Activated CD8-positive, alpha-beta T cell treated with anti-CD3 and anti-CD28 coated beads, Interleukin-2, amount 10 ng/mL, durations not matched to agents 7 days and 5 days (primary cell): ENCODE measurements around the gene ZBTB22. TPM values are rescaled to one million over a fixed set of nuclear protein-coding genes. Genes with fewer than 3 reads are reported as not detected.

Experiments used
- ATAC-seq: fragments of 150-1000 bp; cut with Tn5 transposase; one replicate; pipeline ENCODE4 v1.10.0; 2021; ENCODE audit warnings: moderate library complexity
- CTCF ChIA-PET: fragments of 350-600 bp; sonication (Branson Sonifier 250); formaldehyde crosslinking; loops from one replicate; lab custom pipeline; 2021; ENCODE audit warnings: antibody characterized with exemption; lab: Charles Lee
- POLR2A ChIA-PET: fragments of 350-600 bp; sonication (Branson Sonifier 250); formaldehyde crosslinking; loops from one replicate; lab custom pipeline; 2021; ENCODE audit warnings: antibody characterized with exemption; lab: Charles Lee
- DNase-seq: peaks from one replicate; pipeline ENCODE4 v3.0.0-alpha.2; 2020
- H3K27ac Mint-ChIP-seq: one replicate; pipeline ENCODE4 v1.8.0; 2021; ENCODE audit warnings: mild to moderate bottlenecking, mixed read lengths
- H3K27me3 Mint-ChIP-seq: one replicate; pipeline ENCODE4 v1.8.0; 2021; ENCODE audit warnings: low read depth, mixed read lengths
- H3K36me3 Mint-ChIP-seq: one replicate; pipeline ENCODE4 v1.8.0; 2021; ENCODE audit warnings: low read depth, mixed read lengths
- H3K4me1 Mint-ChIP-seq: one replicate; pipeline ENCODE4 v1.8.0; 2021; ENCODE audit warnings: low read depth, mixed read lengths
- H3K4me3 Mint-ChIP-seq: one replicate; pipeline ENCODE4 v1.8.0; 2021; ENCODE audit warnings: mild to moderate bottlenecking, mixed read lengths
- H3K9me3 Mint-ChIP-seq: one replicate; pipeline ENCODE4 v1.8.0; 2022; ENCODE audit warnings: mixed read lengths; ENCODE audit not compliant: insufficient read depth
- total RNA-seq, 2 experiments: library from RNA; stranded (reverse); gene quantifications; one replicate each; pipeline ENCODE4 v1.2.3, GENCODE V29; 2021

ZBTB22 gene
- total RNA-seq, 2 experiments from 2014 or later = 10.7 to 11.1 TPM

DNA sequence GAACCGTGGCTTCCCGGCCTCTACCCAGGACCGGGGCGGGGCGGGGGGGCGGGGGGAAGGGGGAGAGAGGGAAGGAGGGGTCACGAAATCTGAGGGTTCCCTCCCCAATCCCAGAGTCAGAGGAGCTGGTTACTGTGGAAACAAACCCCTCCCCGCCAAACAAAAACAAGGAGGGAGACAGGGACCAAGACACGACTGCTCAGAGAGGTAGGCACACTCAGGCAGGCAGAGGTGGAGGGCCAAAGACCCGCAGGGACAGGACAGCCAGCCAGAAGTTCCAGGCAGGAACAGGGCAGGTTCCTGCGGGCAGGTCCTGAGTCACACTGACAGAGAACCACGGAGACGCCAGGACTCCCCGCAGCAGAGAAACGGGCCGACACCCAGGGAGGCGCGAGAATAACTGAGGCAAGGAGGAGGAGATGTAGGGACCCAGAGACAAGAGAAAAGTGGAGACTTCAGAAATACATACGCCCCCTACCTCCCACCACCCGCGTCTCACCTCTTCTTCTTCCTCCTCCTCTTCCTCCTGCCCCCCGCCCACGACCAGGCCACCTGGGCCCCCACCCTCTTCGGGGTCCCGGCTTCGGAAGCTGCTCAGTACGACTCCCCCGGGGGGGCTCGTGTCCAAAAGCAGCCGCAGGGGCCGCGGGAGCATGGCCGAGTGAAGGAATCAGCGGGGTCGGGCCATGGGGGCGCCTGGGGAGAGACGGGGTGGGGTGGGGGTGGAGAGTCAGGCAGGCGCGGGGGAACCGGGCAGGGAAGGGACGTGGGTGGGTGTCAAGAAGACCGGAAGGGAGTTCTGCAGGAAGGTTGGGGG is 19.4 kb downstream of the ZBTB22 start:
- H3K9me3 Mint-ChIP-seq = no peaks in the 10 kb centered on the region
- no peaks in the 10 kb centered on the region for H3K27me3 Mint-ChIP-seq
- DNase-seq = peak; percentile 85
- H3K36me3 Mint-ChIP-seq = peaks cover 52% of the 10 kb centered on the region
- ChIA-PET POLR2A (interaction anchor here (0.7 to 4.6 kb wide), 9 partner anchors 9 to 27 kb away, joined by 3 to 54 read pairs (median 17); partner anchors contain the start of genes B3GALT4, PFDN6, RPS18 and TAPBP), CTCF (interaction anchor here (1.5 to 6.6 kb wide), 6 partner anchors 9 to 29 kb away, joined by 4 to 51 read pairs (median 8); partner anchors contain the start of genes B3GALT4, PFDN6, RPS18 and VPS52)
- peak overlapping the region; percentile 98 for H3K4me3 Mint-ChIP-seq
- peak overlapping the region; percentile 99 for H3K27ac Mint-ChIP-seq
- H3K4me1 Mint-ChIP-seq = peaks cover 37% of the 10 kb centered on the region
- ATAC-seq = peak; percentile 53

DNA sequence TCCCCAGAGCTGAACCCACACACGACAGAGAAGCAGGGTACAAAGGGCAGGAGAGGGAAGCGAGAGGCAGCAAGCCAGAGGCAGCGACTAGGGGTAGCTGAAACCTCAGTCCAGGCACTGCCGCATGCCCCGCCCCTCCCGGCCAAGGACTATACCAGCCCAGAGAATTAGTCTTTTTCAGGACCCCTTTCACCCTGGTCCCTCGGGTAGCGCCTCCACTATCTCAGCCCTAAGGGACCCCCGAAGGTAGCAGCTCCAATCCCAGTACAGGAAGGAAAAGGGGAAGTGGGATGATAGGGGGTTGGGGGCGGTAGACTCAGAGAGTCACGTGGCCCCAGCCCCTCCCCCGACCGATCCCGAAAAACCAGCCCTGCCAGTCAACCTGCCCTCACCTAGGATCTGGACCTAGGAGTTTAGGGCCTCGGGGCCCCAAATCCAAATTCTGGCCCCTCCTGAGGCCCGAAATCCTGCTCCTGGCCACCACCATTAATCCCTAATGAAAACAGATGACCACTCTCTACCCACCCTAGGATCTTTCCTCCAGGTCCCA is 20.1 kb downstream of the ZBTB22 start:
- Mint-ChIP-seq H3K9me3 (no peaks in the 10 kb centered on the region), H3K4me3 (peak overlapping the region; percentile 98), H3K27me3 (no peaks in the 10 kb centered on the region), H3K4me1 (peaks cover 37% of the 10 kb centered on the region), H3K27ac (peak overlapping the region; percentile 55), H3K36me3 (peaks cover 55% of the 10 kb centered on the region)
- DNase-seq (no peak), ATAC-seq (no peak)
- POLR2A ChIA-PET = interaction anchor here (0.5 to 4.6 kb wide), 6 partner anchors 8 to 305 kb away, joined by 3 to 54 read pairs (median 6); partner anchors contain the start of genes B3GALT4, PFDN6, RPS18 and TAPBP
- CTCF ChIA-PET = interaction anchor here (1.5 to 6.6 kb wide), 3 partner anchors 8 to 20 kb away, joined by 5 to 51 read pairs (median 25); partner anchors contain the start of genes B3GALT4, PFDN6 and WDR46

- no peak overlapping the region for H3K27ac Mint-ChIP-seq
- ATAC-seq (no peak), DNase-seq (no peak)
- no peaks in the 10 kb centered on the region for H3K27me3 Mint-ChIP-seq
- peaks cover 61% of the 10 kb centered on the region for H3K36me3 Mint-ChIP-seq
- peaks cover 37% of the 10 kb centered on the region for H3K4me1 Mint-ChIP-seq
- ChIA-PET CTCF (interaction anchor here (1.5 to 6.6 kb wide), 3 partner anchors 7 to 19 kb away, joined by 5 to 51 read pairs (median 25); partner anchors contain the start of genes B3GALT4, PFDN6 and WDR46), POLR2A (interaction anchor here (0.5 to 4.6 kb wide), 6 partner anchors 8 to 304 kb away, joined by 3 to 54 read pairs (median 6); partner anchors contain the start of genes B3GALT4, PFDN6, RPS18 and TAPBP)
- H3K9me3 Mint-ChIP-seq = no peaks in the 10 kb centered on the region
- peak overlapping the region; percentile 98 for H3K4me3 Mint-ChIP-seq
These were observed 20.6 kb downstream of the ZBTB22 start for GRCh38 chr6:33296797-33297405.

GRCh38 chr6:33295621-33296369 is 21.7 kb downstream of the ZBTB22 start:
- POLR2A ChIA-PET = interaction anchor here (1.0 to 1.9 kb wide), 3 partner anchors 14 to 19 kb away, joined by 4 to 5 read pairs (median 4); partner anchors contain the start of gene B3GALT4
- H3K27ac Mint-ChIP-seq = peak overlapping the region; percentile 51
- ATAC-seq (no peak), DNase-seq (no peak)
- no peaks in the 10 kb centered on the region for H3K27me3 Mint-ChIP-seq
- CTCF ChIA-PET = no interaction called here
- H3K9me3 Mint-ChIP-seq = no peaks in the 10 kb centered on the region
- peaks cover 35% of the 10 kb centered on the region for H3K4me1 Mint-ChIP-seq
- H3K36me3 Mint-ChIP-seq = peaks cover 60% of the 10 kb centered on the region
- no peak overlapping the region for H3K4me3 Mint-ChIP-seq

DNA sequence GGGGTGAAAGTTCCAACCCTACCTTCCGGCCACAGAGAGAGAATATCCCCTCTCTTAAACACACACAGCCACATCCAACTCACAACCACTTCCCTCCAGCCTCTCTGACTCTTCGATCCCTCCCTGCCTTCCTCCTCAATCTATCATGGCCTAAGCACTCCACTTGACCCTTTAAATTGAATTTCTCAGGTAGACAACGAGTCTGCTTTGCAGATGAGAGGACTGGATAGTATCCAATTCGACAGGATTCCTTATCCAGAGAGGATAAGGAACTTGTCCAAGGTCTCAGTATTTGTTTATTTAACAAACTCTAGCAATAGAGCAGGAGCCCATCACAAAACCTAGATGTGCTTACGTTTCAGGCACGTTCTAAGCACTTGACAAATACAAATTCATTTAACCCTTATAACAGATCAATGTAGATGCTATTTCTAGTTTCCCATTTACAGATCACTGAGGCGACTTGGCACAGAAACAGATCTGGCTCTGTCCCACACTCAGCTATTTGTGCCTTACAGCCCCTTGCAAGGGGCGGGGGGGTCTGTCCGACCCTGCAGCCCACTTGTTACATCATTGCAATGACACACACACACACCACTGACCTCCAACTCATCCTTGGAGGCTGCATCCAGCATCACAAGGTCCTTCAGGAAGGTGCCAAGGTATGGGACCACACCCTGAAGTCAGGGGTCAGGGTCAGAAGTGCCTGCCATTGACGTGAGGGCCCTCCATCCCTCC is 23.3 kb downstream of the ZBTB22 start:
- POLR2A ChIA-PET = interaction anchor here (1.9 kb wide), 1 partner anchor 17 kb away, joined by 5 read pairs; the partner anchor contains the start of gene B3GALT4
- H3K4me1 Mint-ChIP-seq = peaks cover 37% of the 10 kb centered on the region
- no peak overlapping the region for H3K4me3 Mint-ChIP-seq
- CTCF ChIA-PET = no interaction called here
- ATAC-seq (no peak), DNase-seq (no peak)
- H3K27me3 Mint-ChIP-seq = no peaks in the 10 kb centered on the region
- H3K9me3 Mint-ChIP-seq = no peaks in the 10 kb centered on the region
- peak overlapping the region; percentile 3 for H3K27ac Mint-ChIP-seq
- peaks cover 55% of the 10 kb centered on the region for H3K36me3 Mint-ChIP-seq

GRCh38 chr6:33292996-33293682 is 24.4 kb downstream of the ZBTB22 start:
- H3K9me3 Mint-ChIP-seq = no peaks in the 10 kb centered on the region
- no peak overlapping the region for H3K27ac Mint-ChIP-seq
- H3K36me3 Mint-ChIP-seq = peaks cover 55% of the 10 kb centered on the region
- DNase-seq (no peak), ATAC-seq (no peak)
- no peaks in the 10 kb centered on the region for H3K27me3 Mint-ChIP-seq
- peaks cover 41% of the 10 kb centered on the region for H3K4me1 Mint-ChIP-seq
- CTCF ChIA-PET = no interaction called here
- H3K4me3 Mint-ChIP-seq = no peak overlapping the region
- POLR2A ChIA-PET = interaction anchor here (0.9 kb wide), 1 partner anchor 321 kb away, joined by 4 read pairs; no protein-coding TSS in a partner anchor

- H3K36me3 Mint-ChIP-seq = peaks cover 61% of the 10 kb centered on the region
- H3K27ac Mint-ChIP-seq = peak overlapping the region; percentile 87
- CTCF ChIA-PET = interaction anchor here (0.6 to 2.6 kb wide), 5 partner anchors 8 to 42 kb away, joined by 3 to 25 read pairs (median 5); partner anchors contain the start of gene RGL2
- no peak for DNase-seq
- no peak for ATAC-seq
- peaks cover 46% of the 10 kb centered on the region for H3K4me1 Mint-ChIP-seq
- H3K27me3 Mint-ChIP-seq = no peaks in the 10 kb centered on the region
- no peaks in the 10 kb centered on the region for H3K9me3 Mint-ChIP-seq
- H3K4me3 Mint-ChIP-seq = peak overlapping the region; percentile 97
- POLR2A ChIA-PET = interaction anchor here (0.6 to 3.4 kb wide), 6 partner anchors 9 to 215 kb away, joined by 3 to 50 read pairs (median 6); partner anchors contain the start of genes B3GALT4, HLA-DPB1, RGL2 and RPS18
These were observed 27.1 kb downstream of the ZBTB22 start for GRCh38 chr6:33290459-33290858.

- no peak for DNase-seq
- Mint-ChIP-seq H3K9me3 (no peaks in the 10 kb centered on the region), H3K27me3 (no peaks in the 10 kb centered on the region), H3K36me3 (peaks cover 61% of the 10 kb centered on the region), H3K4me1 (peaks cover 46% of the 10 kb centered on the region), H3K4me3 (peak overlapping the region; percentile 97), H3K27ac (peak overlapping the region; percentile 87)
- CTCF ChIA-PET = interaction anchor here (0.8 to 3.3 kb wide), 12 partner anchors 9 to 164 kb away, joined by 3 to 28 read pairs (median 3); partner anchors contain the start of genes B3GALT4, RGL2, RPS18 and VPS52
- ATAC-seq = peak; percentile 21
- POLR2A ChIA-PET = interaction anchor here (0.6 to 3.4 kb wide), 11 partner anchors 8 to 318 kb away, joined by 3 to 50 read pairs (median 7); partner anchors contain the start of genes B3GALT4, CUTA, HLA-DPB1 and RGL2
These were observed 27.7 kb downstream of the ZBTB22 start for GRCh38 chr6:33289784-33290315.
